Right atrium auricular region (tissue), 2 donors: Measurements from ENCODE around the gene IRX1. TPM values are rescaled to one million over a fixed set of nuclear protein-coding genes. Genes with fewer than 3 reads are reported as not detected.

Source experiments
- DNase-seq: peaks from one replicate; pipeline ENCODE4 v3.0.0-alpha.2; 2019; ENCODE audit warnings: low spot score
- H3K27ac ChIP-seq, 2 donors: fragments of 200-600 bp; sonication (generic); 1 replicate in 1 of 2; 2 replicates in 1 of 2; pipeline ENCODE4 v1.5.1; 2016 to 2019
- H3K27me3 ChIP-seq, 2 donors: fragments of 200-600 bp; sonication (generic); one replicate each; pipeline versions ENCODE4 v1.5.1 to v1.6.0; 2017 to 2019
- H3K36me3 ChIP-seq: fragments of 200-600 bp; sonication (generic); one replicate; pipeline ENCODE4 v1.5.1; 2016
- H3K4me1 ChIP-seq, 2 donors: fragments of 200-600 bp; sonication (generic); one replicate each; pipeline versions ENCODE4 v1.5.1 to v1.6.0; 2017 to 2019
- H3K4me3 ChIP-seq, 2 donors: fragments of 200-600 bp; sonication (generic); 1 replicate in 1 of 2; 2 replicates in 1 of 2; pipeline ENCODE4 v1.5.1; 2017 to 2019; ENCODE audit warnings: mild to moderate bottlenecking in 1 of 2, moderate library complexity in 1 of 2
- H3K9me3 ChIP-seq, 2 donors: fragments of 200-600 bp; sonication (generic); one replicate each; pipeline ENCODE4 v1.5.1; 2019
- CTCF ChIP-seq, 2 donors: fragments of 200-600 bp; sonication (generic); IDR thresholded peaks; one replicate each; pipeline ENCODE4 v1.5.1; 2019; ENCODE audit warnings: antibody characterized with exemption in 2 of 2
- total RNA-seq, 2 donors: library from RNA; depleted of rRNA; stranded (reverse); fragments of >200 nt; gene quantifications; one replicate each; pipeline ENCODE4 v1.1.0, GENCODE V29; 2016

IRX1 gene
- total RNA-seq, 2 donors from 2014 or later: 0.39 TPM; not detected in 1

- no peak overlapping the region for H3K27ac ChIP-seq
- H3K4me1 ChIP-seq: peaks cover 0 to 41% of the 10 kb centered on the region in 2 donors
- H3K27me3 ChIP-seq: peaks cover 39 to 86% of the 10 kb centered on the region in 2 donors
- no peaks in the 10 kb centered on the region for H3K9me3 ChIP-seq
- H3K36me3 ChIP-seq: no peaks in the 10 kb centered on the region
- no peak for DNase-seq
- peak overlapping the region in 1 of 2 donors; percentile 6 for H3K4me3 ChIP-seq
- no peak for TF ChIP-seq CTCF (IDR thresholded peaks at IDR 0.05)
These were observed 711 bp downstream of the IRX1 start for GRCh38 chr5:3596261-3596825.

- DNase-seq: no peak
- Histone ChIP-seq H3K27me3 (peaks cover 38 to 88% of the 10 kb centered on the region in 2 donors), H3K9me3 (no peaks in the 10 kb centered on the region), H3K4me3 (no peak overlapping the region), H3K36me3 (no peaks in the 10 kb centered on the region), H3K4me1 (peaks cover 0 to 42% of the 10 kb centered on the region in 2 donors), H3K27ac (no peak overlapping the region)
- TF ChIP-seq CTCF (IDR thresholded peaks at IDR 0.05): no peak
These were observed 1.2 kb downstream of the IRX1 start for GRCh38 chr5:3596857-3597166.

- Histone ChIP-seq H3K4me3 (no peak overlapping the region), H3K4me1 (peaks cover 0 to 48% of the 10 kb centered on the region in 2 donors), H3K27ac (no peak overlapping the region), H3K36me3 (no peaks in the 10 kb centered on the region), H3K27me3 (peaks cover 38 to 89% of the 10 kb centered on the region in 2 donors), H3K9me3 (no peaks in the 10 kb centered on the region)
- no peak for DNase-seq
- no peak for TF ChIP-seq CTCF (IDR thresholded peaks at IDR 0.05)
These were observed 1.8 kb downstream of the IRX1 start for GRCh38 chr5:3597167-3598007.

GRCh38 chr5:3598207-3598606 lies 2.6 kb downstream of the IRX1 start:
- no peak for DNase-seq
- Histone ChIP-seq H3K27me3 (peaks cover 40 to 89% of the 10 kb centered on the region in 2 donors), H3K36me3 (no peaks in the 10 kb centered on the region), H3K27ac (no peak overlapping the region), H3K4me1 (peaks cover 0 to 53% of the 10 kb centered on the region in 2 donors), H3K4me3 (no peak overlapping the region), H3K9me3 (no peaks in the 10 kb centered on the region)
- TF ChIP-seq CTCF (IDR thresholded peaks at IDR 0.05): no peak

GRCh38 chr5:3598769-3599211 lies 3.2 kb downstream of the IRX1 start:
- peaks cover 0 to 53% of the 10 kb centered on the region in 2 donors for H3K4me1 ChIP-seq

More at GRCh38 chr5:3598769-3599211, 3.2 kb downstream of the IRX1 start:
- no peak for TF ChIP-seq CTCF (IDR thresholded peaks at IDR 0.05)
- H3K9me3 ChIP-seq: no peaks in the 10 kb centered on the region
- no peak for DNase-seq
- no peak overlapping the region for H3K27ac ChIP-seq
- peaks cover 36 to 84% of the 10 kb centered on the region in 2 donors for H3K27me3 ChIP-seq
- H3K36me3 ChIP-seq: no peaks in the 10 kb centered on the region
- no peak overlapping the region for H3K4me3 ChIP-seq
